SH-SY5Y (cell line): ENCODE results near the gene CTNND2.

Experiments
- GATA2 ChIP-seq: IDR thresholded peaks from 2 replicates; pipeline ENCODE4 v1.6.1; 2011; ENCODE audit warnings: mild to moderate bottlenecking, low read depth, low read length
- GATA3 ChIP-seq: IDR thresholded peaks from 2 replicates; pipeline ENCODE4 v1.6.1; 2011; ENCODE audit warnings: low read depth, mild to moderate bottlenecking, low read length, moderate library complexity

The CTNND2 gene

GRCh38 chr5:11904265-11904906, at the start of gene CTNND2:
Gene CTNND2 (minus strand): TSS chr5:11904446. CDS start chr5:11903853, 593 bp downstream.
- TF ChIP-seq GATA3 (no peak), GATA2 (no peak)

GRCh38 chr5:11946317-11946716, 42.1 kb upstream of the CTNND2 start:
- no peak for TF ChIP-seq GATA2

GRCh38 chr5:11941566-11941965, 37.3 kb upstream of the CTNND2 start:
- no peak for TF ChIP-seq GATA3
- no peak for TF ChIP-seq GATA2

GRCh38 chr5:11931638-11932037, 27.4 kb upstream of the CTNND2 start:
- no peak for TF ChIP-seq GATA3
- TF ChIP-seq GATA2: no peak

- TF ChIP-seq GATA2 (no peak), GATA3 (no peak)
Observed at GRCh38 chr5:11928909-11929308, 24.7 kb upstream of the CTNND2 start.

- TF ChIP-seq GATA2 (no peak), GATA3 (no peak)
Observed at GRCh38 chr5:11925701-11926100, 21.5 kb upstream of the CTNND2 start.

- TF ChIP-seq GATA3 (no peak), GATA2 (no peak)
Observed at GRCh38 chr5:11922394-11922793, 18.1 kb upstream of the CTNND2 start.

- TF ChIP-seq GATA3 (no peak), GATA2 (no peak)
Observed at GRCh38 chr5:11918463-11919045, 14.3 kb upstream of the CTNND2 start.

- TF ChIP-seq GATA3 (no peak), GATA2 (no peak)
Observed at GRCh38 chr5:11909471-11909870, 5.2 kb upstream of the CTNND2 start.

- TF ChIP-seq GATA2: no peak
- TF ChIP-seq GATA3: no peak
Observed at GRCh38 chr5:11906497-11906896, 2.3 kb upstream of the CTNND2 start.

GRCh38 chr5:11905206-11905605, 960 bp upstream of the CTNND2 start:
- no peak for TF ChIP-seq GATA2
- no peak for TF ChIP-seq GATA3

- TF ChIP-seq GATA2: no peak
Observed at GRCh38 chr5:11903614-11904264, 507 bp downstream of the CTNND2 start.

- TF ChIP-seq GATA2 (no peak), GATA3 (no peak)
Observed at GRCh38 chr5:11903121-11903613, 1.1 kb downstream of the CTNND2 start.

GRCh38 chr5:11902201-11902619, 2.0 kb downstream of the CTNND2 start:
- TF ChIP-seq GATA2 (no peak), GATA3 (no peak)

GRCh38 chr5:11898787-11899186, 5.5 kb downstream of the CTNND2 start:
- TF ChIP-seq GATA3: no peak
- no peak for TF ChIP-seq GATA2
